GM20000 (cell line): ENCODE results near the gene GPR52.

ENCODE experiments used
- DNase-seq: peaks from one replicate; pipeline ENCODE4 v3.0.0; 2012; ENCODE audit warnings: low spot score
- TF ChIP-seq, protein P1 (sequence below): IDR thresholded peaks from 2 replicates; pipeline ENCODE4 v1.5.1; 2012; ENCODE audit warnings: mild to moderate bottlenecking, control low read depth; ENCODE audit errors: extremely low read depth, missing control alignments

GPR52 gene

DNA sequence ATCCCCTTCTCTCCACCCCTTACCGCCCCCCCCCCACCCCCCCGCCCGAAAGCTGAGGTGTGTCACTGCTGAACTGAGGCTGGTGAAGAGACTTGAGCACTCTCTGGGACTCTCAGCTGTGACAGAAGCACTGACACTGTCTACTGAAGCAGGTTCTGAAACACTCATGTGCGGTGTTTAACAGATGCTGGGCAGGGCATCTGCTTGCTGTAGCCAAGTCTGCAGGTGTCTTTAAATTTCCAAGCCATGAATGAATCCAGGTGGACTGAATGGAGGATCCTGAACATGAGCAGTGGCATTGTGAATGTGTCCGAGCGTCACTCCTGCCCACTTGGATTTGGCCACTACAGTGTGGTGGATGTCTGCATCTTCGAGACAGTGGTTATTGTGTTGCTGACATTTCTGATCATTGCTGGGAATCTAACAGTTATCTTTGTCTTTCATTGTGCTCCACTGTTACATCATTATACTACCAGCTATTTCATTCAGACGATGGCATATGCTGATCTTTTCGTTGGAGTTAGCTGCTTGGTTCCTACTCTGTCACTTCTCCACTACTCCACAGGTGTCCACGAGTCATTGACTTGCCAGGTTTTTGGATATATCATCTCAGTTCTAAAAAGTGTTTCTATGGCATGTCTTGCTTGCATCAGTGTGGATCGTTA lies at the start of gene GPR52:
Gene GPR52, plus strand, starts transcription at position 99 of the 665 bp plus-strand sequence. Its CDS starts 148 bp downstream, at position 247.
- DNase-seq: no peak
- TF ChIP-seq, protein P1, sequence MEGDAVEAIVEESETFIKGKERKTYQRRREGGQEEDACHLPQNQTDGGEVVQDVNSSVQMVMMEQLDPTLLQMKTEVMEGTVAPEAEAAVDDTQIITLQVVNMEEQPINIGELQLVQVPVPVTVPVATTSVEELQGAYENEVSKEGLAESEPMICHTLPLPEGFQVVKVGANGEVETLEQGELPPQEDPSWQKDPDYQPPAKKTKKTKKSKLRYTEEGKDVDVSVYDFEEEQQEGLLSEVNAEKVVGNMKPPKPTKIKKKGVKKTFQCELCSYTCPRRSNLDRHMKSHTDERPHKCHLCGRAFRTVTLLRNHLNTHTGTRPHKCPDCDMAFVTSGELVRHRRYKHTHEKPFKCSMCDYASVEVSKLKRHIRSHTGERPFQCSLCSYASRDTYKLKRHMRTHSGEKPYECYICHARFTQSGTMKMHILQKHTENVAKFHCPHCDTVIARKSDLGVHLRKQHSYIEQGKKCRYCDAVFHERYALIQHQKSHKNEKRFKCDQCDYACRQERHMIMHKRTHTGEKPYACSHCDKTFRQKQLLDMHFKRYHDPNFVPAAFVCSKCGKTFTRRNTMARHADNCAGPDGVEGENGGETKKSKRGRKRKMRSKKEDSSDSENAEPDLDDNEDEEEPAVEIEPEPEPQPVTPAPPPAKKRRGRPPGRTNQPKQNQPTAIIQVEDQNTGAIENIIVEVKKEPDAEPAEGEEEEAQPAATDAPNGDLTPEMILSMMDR: no peak

GRCh38 chr1:174398246-174398645 lies 49.5 kb upstream of the GPR52 start:
- no peak for DNase-seq
- TF ChIP-seq, protein P1: no peak

- TF ChIP-seq, protein P1: no peak
Observed at GRCh38 chr1:174399211-174399610, 48.6 kb upstream of the GPR52 start.

DNA sequence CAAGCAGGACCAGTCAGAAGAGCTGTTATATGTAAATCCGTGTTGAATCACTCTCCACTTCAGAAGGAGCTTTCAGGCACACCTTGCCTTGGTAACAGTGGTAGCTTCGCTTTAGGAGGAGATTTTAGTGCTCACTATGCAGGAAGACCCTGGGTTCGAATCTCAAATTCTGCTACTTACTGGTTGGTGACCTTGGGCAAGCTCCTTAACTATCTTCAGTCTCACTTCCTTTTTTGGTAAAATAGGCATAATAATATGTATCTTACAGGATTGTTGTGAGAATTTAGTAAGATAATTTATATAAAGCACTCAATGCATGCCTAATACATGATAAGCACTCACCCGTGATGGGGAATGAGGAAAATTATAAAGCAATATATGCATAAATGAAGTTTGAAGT lies 46.7 kb upstream of the GPR52 start:
- TF ChIP-seq, protein P1: no peak
- DNase-seq: no peak

More at GRCh38 chr1:174399211-174399610, 48.6 kb upstream of the GPR52 start:
- DNase-seq: no peak

GRCh38 chr1:174405219-174405618 lies 42.5 kb upstream of the GPR52 start:
- TF ChIP-seq, protein P1: no peak
- DNase-seq: no peak

DNA sequence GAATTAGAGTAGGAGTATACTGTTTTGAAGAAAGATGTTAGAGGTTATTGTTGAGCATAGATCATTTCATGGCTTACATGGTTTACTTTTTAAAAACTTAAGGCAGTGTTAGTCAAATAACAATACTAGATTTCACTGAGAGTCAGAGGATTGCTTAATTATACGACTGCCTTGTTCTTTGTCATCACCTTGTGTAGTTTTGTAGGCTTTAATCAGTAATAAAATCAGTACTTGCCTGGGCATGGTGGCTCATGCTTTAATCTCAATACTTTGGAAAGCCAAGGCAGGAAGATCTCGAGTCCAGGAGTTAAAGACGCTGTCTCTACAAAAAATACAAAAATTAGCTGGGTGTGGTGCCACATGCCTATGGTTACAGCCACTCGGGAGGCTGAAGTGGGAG lies 41.3 kb upstream of the GPR52 start:
- no peak for DNase-seq
- TF ChIP-seq, protein P1: no peak

DNA sequence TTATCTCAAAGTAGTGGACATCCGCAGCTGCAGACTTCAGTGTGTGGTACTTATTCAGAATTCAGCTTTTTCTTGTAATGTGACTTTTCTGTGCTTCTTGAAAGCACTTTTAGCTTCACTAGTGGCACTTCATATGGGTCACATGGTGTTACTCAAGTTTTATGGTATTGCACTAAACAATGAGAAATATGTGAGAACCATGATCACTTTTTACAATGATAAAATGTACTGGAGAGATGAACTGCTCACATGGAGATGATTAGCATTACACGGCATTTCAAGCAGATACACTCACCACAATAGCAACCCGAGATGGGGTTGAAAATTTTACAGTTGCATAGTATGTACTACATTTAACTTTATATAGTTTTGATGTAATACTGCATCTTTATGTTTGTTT lies 40.1 kb upstream of the GPR52 start:
- TF ChIP-seq, protein P1: no peak
- DNase-seq: no peak
